Hepatocyte (in vitro differentiated cells): ENCODE data around the gene MIEN1. TPM values are rescaled to one million over a fixed set of nuclear protein-coding genes. Genes with fewer than 3 reads are reported as not detected.

Source experiments
- DNase-seq: peaks from one replicate; pipeline ENCODE4 v3.0.0-alpha.2; 2016; ENCODE audit warnings: low spot score
- H2AFZ ChIP-seq: fragments of 200-600 bp; sonication (generic); 2 replicates; pipeline ENCODE4 v1.6.0; 2016; ENCODE audit warnings: antibody characterized with exemption, mild to moderate bottlenecking
- H3K27ac ChIP-seq: fragments of 200-600 bp; sonication (generic); 2 replicates; pipeline ENCODE4 v1.5.1; 2016; ENCODE audit warnings: mild to moderate bottlenecking
- H3K27me3 ChIP-seq: fragments of 200-600 bp; sonication (generic); 2 replicates; pipeline ENCODE4 v1.6.1; 2016
- H3K36me3 ChIP-seq: fragments of 200-600 bp; sonication (generic); replicated peaks from 2 replicates; pipeline ENCODE4 v1.5.1; 2016; ENCODE audit warnings: low read depth; ENCODE audit not compliant: insufficient read depth
- H3K4me1 ChIP-seq: fragments of 200-600 bp; sonication (generic); 2 replicates; pipeline ENCODE4 v1.5.1; 2016; ENCODE audit warnings: mild to moderate bottlenecking, moderate library complexity; ENCODE audit not compliant: insufficient read depth
- H3K4me2 ChIP-seq: fragments of 200-600 bp; sonication (generic); 2 replicates; pipeline ENCODE4 v1.6.0; 2016
- H3K4me3 ChIP-seq: fragments of 200-600 bp; sonication (generic); 2 replicates; pipeline ENCODE4 v1.5.1; 2016; ENCODE audit warnings: mild to moderate bottlenecking
- H3K79me2 ChIP-seq: fragments of 200-600 bp; sonication (generic); 2 replicates; pipeline ENCODE4 v1.6.0; 2017; ENCODE audit warnings: mild to moderate bottlenecking
- H3K9me2 ChIP-seq: fragments of 200-600 bp; sonication (generic); replicated peaks from 2 replicates; pipeline ENCODE4 v1.6.0; 2017; ENCODE audit warnings: mild to moderate bottlenecking; ENCODE audit not compliant: insufficient read depth
- H3K9me3 ChIP-seq: fragments of 200-600 bp; sonication (generic); 2 replicates; pipeline ENCODE4 v1.5.1; 2016; ENCODE audit warnings: low read depth, mild to moderate bottlenecking
- H4K20me1 ChIP-seq: fragments of 200-600 bp; sonication (generic); 2 replicates; pipeline ENCODE4 v1.6.0; 2016; ENCODE audit warnings: mild to moderate bottlenecking; ENCODE audit not compliant: insufficient read depth, poor library complexity, severe bottlenecking
- EZH2 ChIP-seq: fragments of 200-600 bp; sonication (generic); IDR thresholded peaks from 2 replicates; pipeline ENCODE4 v1.6.1; 2016; ENCODE audit warnings: antibody characterized with exemption, mild to moderate bottlenecking, borderline replicate concordance
- EZH2phosphoT487 ChIP-seq: fragments of 200-600 bp; sonication (generic); IDR thresholded peaks from one replicate; pipeline ENCODE4 v1.6.1; 2018; ENCODE audit warnings: antibody characterized with exemption, mild to moderate bottlenecking, low read depth, moderate library complexity; ENCODE audit not compliant: unreplicated experiment, severe bottlenecking
- WGBS: methylation state at CpG from one replicate; pipeline ENCODE4 v1.1.6; 2016; ENCODE audit warnings: low lambda C conversion rate; ENCODE audit errors: missing lambda C conversion rate; 5-methylcytosine and 5-hydroxymethylcytosine counted together
- polyA plus RNA-seq: library from polyadenylated mRNA; unstranded; fragments of >200 nt; fragmentation: Nextera tagmentation; extraction: Ambion mirVana; gene quantifications from 2 replicates; pipeline ENCODE4 v1.2.1, GENCODE V29; 2016
- total RNA-seq: library from RNA; depleted of rRNA; stranded (reverse); fragments of >200 nt; gene quantifications from 2 replicates; pipeline ENCODE4 v1.2.3, GENCODE V29; 2014
- TF ChIP-seq, protein P1 (sequence below): fragments of 200-600 bp; sonication (generic); IDR thresholded peaks from 2 replicates; pipeline ENCODE4 v1.5.1; 2016; ENCODE audit warnings: antibody characterized with exemption, mild to moderate bottlenecking; ENCODE audit not compliant: poor library complexity

MIEN1 gene
- total and polyA plus RNA-seq, 2 experiments from 2014 or later = 37.2 to 129 TPM

- Histone ChIP-seq H3K9me3 (no peaks in the 10 kb centered on the region), H3K27ac (peak within 1 kb of the TSS; percentile 85), H3K4me3 (peak within 1 kb of the TSS; percentile 46), H4K20me1 (no peaks in the 10 kb centered on the region), H3K9me2 (no peaks in the 10 kb centered on the region), H3K79me2 (no peaks in the 10 kb centered on the region), H2AFZ (peak within 1 kb of the TSS; percentile 95), H3K4me2 (peak within 1 kb of the TSS; percentile 86), H3K4me1 (peaks cover 16% of the 10 kb centered on the region), H3K27me3 (no peaks in the 10 kb centered on the region), H3K36me3 (no peaks in the 10 kb centered on the region)
- peak; percentile 92 for DNase-seq
- TF ChIP-seq, protein P1, sequence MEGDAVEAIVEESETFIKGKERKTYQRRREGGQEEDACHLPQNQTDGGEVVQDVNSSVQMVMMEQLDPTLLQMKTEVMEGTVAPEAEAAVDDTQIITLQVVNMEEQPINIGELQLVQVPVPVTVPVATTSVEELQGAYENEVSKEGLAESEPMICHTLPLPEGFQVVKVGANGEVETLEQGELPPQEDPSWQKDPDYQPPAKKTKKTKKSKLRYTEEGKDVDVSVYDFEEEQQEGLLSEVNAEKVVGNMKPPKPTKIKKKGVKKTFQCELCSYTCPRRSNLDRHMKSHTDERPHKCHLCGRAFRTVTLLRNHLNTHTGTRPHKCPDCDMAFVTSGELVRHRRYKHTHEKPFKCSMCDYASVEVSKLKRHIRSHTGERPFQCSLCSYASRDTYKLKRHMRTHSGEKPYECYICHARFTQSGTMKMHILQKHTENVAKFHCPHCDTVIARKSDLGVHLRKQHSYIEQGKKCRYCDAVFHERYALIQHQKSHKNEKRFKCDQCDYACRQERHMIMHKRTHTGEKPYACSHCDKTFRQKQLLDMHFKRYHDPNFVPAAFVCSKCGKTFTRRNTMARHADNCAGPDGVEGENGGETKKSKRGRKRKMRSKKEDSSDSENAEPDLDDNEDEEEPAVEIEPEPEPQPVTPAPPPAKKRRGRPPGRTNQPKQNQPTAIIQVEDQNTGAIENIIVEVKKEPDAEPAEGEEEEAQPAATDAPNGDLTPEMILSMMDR = no peak
- no peak for TF ChIP-seq EZH2phosphoT487
- TF ChIP-seq EZH2 = no peak
- WGBS = 5% methylated on average over 40 of the region's 45 CpGs
Measured at GRCh38 chr17:39687546-39688474, 42.5 kb downstream of the MIEN1 start, which contains the start of gene PGAP3. TSS of gene PGAP3 (minus strand) at chr17:39688057. CDS start at chr17:39688014, 43 bp downstream.

DNA sequence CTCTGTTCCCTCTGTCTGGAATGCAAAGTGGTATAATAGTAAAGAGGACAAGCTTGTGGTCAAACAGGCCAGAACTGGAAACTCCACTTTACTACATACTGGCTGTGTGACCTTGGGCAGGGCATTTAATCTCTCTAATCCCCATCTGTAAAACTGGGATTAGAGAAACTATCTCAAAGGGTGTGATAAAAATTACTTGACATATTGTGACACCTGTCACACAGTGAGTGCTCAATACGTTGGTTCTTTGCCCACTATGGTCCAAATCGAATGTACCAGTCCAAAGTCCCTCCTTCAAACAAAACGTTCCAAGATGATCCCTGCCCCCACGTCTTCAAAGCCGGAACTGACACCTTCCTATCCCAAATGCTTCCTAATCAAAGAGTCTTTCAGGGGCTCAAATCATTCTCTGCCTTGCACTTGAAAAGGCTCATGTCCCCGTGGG lies 43.2 kb downstream of the MIEN1 start:
- no peaks in the 10 kb centered on the region for H4K20me1 ChIP-seq
- H3K27me3 ChIP-seq = no peaks in the 10 kb centered on the region
- H3K9me3 ChIP-seq = no peaks in the 10 kb centered on the region
- peak overlapping the region; percentile 86 for H3K4me2 ChIP-seq
- peak overlapping the region; percentile 95 for H2AFZ ChIP-seq
- TF ChIP-seq, protein P1 = no peak
- TF ChIP-seq EZH2 (no peak), EZH2phosphoT487 (no peak)
- H3K27ac ChIP-seq = peak overlapping the region; percentile 85
- H3K79me2 ChIP-seq = no peaks in the 10 kb centered on the region
- peak overlapping the region; percentile 46 for H3K4me3 ChIP-seq
- H3K9me2 ChIP-seq = no peaks in the 10 kb centered on the region
- H3K36me3 ChIP-seq = no peaks in the 10 kb centered on the region
- WGBS = 42% methylated on average over 6 of the region's 6 CpGs
- peaks cover 16% of the 10 kb centered on the region for H3K4me1 ChIP-seq
- DNase-seq = no peak

DNA sequence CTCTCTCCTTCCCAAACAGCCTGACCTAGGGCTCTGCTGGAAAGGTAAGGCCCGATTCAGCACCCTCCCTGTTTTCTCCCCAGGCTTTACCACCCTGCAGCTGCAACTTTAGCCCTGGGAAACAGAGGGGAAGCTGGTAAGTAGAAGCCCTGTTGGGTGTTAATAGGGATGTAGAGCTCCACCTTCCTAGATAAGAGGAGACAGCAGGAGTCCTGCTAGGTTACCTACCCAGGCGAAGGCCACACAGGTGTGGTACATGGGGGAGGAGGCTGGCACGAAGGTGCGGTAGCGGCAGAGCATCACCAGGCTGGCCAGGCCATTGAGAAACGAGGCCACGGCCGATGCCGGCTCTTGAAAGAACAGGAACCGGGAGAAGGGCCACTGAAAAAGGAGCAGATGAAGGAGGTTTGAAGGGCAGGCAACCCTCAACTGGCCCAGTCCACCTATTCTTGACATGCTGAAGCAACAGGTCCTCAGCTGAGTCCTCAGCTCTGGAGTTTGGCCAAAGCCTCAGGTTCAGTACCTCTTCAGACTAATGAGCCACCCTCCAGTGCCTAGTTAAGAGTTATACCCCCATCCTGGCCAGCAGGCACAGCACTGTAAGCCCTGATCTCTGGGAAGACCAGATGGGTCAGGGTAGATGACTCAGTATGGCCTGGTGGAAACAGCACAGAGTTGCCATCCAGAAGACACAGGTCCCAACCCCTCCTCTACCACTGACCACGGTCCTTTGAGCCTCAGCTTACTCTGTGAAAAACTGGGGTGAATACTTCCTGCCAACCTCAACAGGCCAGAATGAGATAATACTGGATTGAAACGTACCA lies 45.8 kb downstream of the MIEN1 start:
- 96% methylated on average over 12 of the region's 12 CpGs for WGBS
- Histone ChIP-seq H3K27me3 (no peaks in the 10 kb centered on the region), H3K27ac (no peak overlapping the region), H3K4me1 (peaks cover 17% of the 10 kb centered on the region), H3K4me3 (no peak overlapping the region), H3K9me3 (no peaks in the 10 kb centered on the region), H3K4me2 (no peak overlapping the region), H2AFZ (no peak overlapping the region), H3K9me2 (no peaks in the 10 kb centered on the region), H3K79me2 (no peaks in the 10 kb centered on the region), H3K36me3 (no peaks in the 10 kb centered on the region), H4K20me1 (no peaks in the 10 kb centered on the region)
- DNase-seq = no peak
- TF ChIP-seq EZH2phosphoT487 = no peak
- TF ChIP-seq, protein P1 = no peak
- TF ChIP-seq EZH2 = no peak
